ENCODE data around the gene LRMDA. TPM values are rescaled to one million over a fixed set of nuclear protein-coding genes. Genes with fewer than 3 reads are reported as not detected.

LRMDA gene
- total and polyA plus RNA-seq, 2 of the 4 experiments (the other 2 are of a cell fraction): 0.07 TPM; not detected in 1

DNA sequence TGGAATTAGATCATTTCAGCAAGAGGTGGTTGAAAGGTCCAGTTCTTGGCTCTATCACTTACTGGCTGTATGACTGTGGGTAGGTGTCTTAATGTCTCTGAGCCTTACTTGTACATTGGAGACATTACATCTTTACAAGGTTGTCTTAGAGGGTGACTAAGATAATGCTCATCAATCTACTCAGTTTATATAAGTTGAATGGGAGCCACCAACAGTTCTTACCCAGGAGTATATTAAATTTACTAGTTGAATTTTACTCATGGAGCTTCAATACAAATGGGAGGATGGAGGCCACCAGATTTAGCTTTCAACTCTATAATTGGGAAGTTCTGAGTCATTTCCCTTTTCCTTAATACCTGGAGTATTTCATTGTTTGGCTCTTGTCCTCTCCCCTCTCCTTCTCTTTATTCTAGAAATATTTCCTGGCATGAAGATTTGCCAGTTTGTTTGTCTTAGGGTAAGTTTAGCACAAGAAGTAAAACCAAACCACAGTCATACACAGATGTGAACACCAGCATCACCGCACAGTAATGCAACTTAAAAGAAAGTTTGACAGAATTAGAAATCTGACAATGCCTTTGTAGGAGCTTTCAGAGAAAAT, 222.8 kb downstream of the LRMDA start:
- CTCF ChIA-PET: no interaction called here
- H4K5ac ChIP-seq (ENCODE audit: low read depth, low read length): no peak overlapping the region
- H2BK5ac ChIP-seq (ENCODE audit: low read depth, low read length, poor library complexity, severe bottlenecking): no peak overlapping the region
- TF ChIP-seq, protein P1, sequence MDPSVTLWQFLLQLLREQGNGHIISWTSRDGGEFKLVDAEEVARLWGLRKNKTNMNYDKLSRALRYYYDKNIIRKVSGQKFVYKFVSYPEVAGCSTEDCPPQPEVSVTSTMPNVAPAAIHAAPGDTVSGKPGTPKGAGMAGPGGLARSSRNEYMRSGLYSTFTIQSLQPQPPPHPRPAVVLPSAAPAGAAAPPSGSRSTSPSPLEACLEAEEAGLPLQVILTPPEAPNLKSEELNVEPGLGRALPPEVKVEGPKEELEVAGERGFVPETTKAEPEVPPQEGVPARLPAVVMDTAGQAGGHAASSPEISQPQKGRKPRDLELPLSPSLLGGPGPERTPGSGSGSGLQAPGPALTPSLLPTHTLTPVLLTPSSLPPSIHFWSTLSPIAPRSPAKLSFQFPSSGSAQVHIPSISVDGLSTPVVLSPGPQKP (IDR thresholded peaks at IDR 0.05; ENCODE audit: borderline replicate concordance, low read depth, low read length): no peak
- no peak for TF ChIP-seq RCOR1 (IDR thresholded peaks at IDR 0.05; ENCODE audit: insufficient replicate concordance, low read length)
- no peak for TF ChIP-seq RAD21 (IDR thresholded peaks at IDR 0.05; ENCODE audit: low read length)
- no peak for TF ChIP-seq CHD1 (IDR thresholded peaks at IDR 0.05; ENCODE audit: low read depth, low read length)
- TF ChIP-seq USF2 (IDR thresholded peaks at IDR 0.05; ENCODE audit: low read depth, low read length): no peak
- TF ChIP-seq RFX5 (IDR thresholded peaks at IDR 0.05; ENCODE audit: low read depth, low read length): no peak
- no peak for TF ChIP-seq BHLHE40 (IDR thresholded peaks at IDR 0.05; ENCODE audit: low read depth, low read length)
- TF ChIP-seq FOS (IDR thresholded peaks at IDR 0.05; ENCODE audit: low read depth, low read length): no peak
- TF ChIP-seq SMC3 (IDR thresholded peaks at IDR 0.05; ENCODE audit: low read depth, low read length): no peak
- TF ChIP-seq MAFK (IDR thresholded peaks at IDR 0.05; ENCODE audit: low read depth, low read length): no peak
- no peak for TF ChIP-seq CTCF (conservative IDR thresholded peaks at IDR 0.05; ENCODE audit: low read depth, low read length)
- no peak for DNase-seq
- no peaks in the 10 kb centered on the region for H4K20me1 ChIP-seq (ENCODE audit: insufficient read depth, low read length)
- H2AK5ac ChIP-seq (ENCODE audit: low read depth, low read length): no peak overlapping the region
- no peak overlapping the region for H4K8ac ChIP-seq (ENCODE audit: low read depth in 2 of 2, low read length in 2 of 2)
- H3K27me3 ChIP-seq (ENCODE audit: control insufficient read depth, insufficient read depth, low read length): no peaks in the 10 kb centered on the region; the same call in 1 of the 2 replicates
- no peak overlapping the region for H3K4ac ChIP-seq (ENCODE audit: low read depth, low read length)
- no peaks in the 10 kb centered on the region for H3K9me3 ChIP-seq (ENCODE audit: control insufficient read depth, insufficient read depth, low read length)
- POLR2A ChIA-PET (ENCODE audit: unreplicated experiment): no interaction called here
- H3K9me1 ChIP-seq (ENCODE audit: insufficient read depth, low read length): no peaks in the 10 kb centered on the region
- intact Hi-C loops (cut with micrococcal nuclease) (no loop called here), in situ Hi-C loops (cut with MboI; ENCODE audit: low sequenced_read_pairs) (no loop called here), dilution Hi-C loops (cut with HindIII; ENCODE audit: low sequenced_read_pairs, unreplicated experiment) (no loop called here)
- H2AK9ac ChIP-seq (replicated peaks; ENCODE audit: low read depth, low read length, poor library complexity): no peak overlapping the region
- no peak overlapping the region for H3K4me2 ChIP-seq (ENCODE audit: low read depth, low read length)
- H2AFZ ChIP-seq (replicated peaks; ENCODE audit: low read length, poor library complexity): no peak overlapping the region
- H3K23ac ChIP-seq (ENCODE audit: low read depth, low read length): no peak overlapping the region
- no peak overlapping the region for H2BK20ac ChIP-seq (ENCODE audit: low read depth, low read length)
- H3K36me3 ChIP-seq (ENCODE audit: control insufficient read depth, insufficient read depth, low read length): no peaks in the 10 kb centered on the region
- no peak overlapping the region for H3K18ac ChIP-seq (ENCODE audit: low read depth, low read length)
- no peaks in the 10 kb centered on the region for H3K4me1 ChIP-seq (ENCODE audit: control insufficient read depth, insufficient read depth, low read length)
- BruUV-seq (replicated peaks): no TSS peak
- no peaks in the 10 kb centered on the region for H3K79me1 ChIP-seq (ENCODE audit: low read depth in 1 of 2, low read length in 2 of 2)
- H4K91ac ChIP-seq (ENCODE audit: insufficient read depth, low read depth, low read length): no peak overlapping the region
- H3K27ac ChIP-seq (ENCODE audit: insufficient read depth, low read length): no peak overlapping the region
- H2BK120ac ChIP-seq (ENCODE audit: low read depth, low read length): no peak overlapping the region
- no peak overlapping the region for H3K4me3 ChIP-seq (ENCODE audit: insufficient read depth, low read depth, low read length)
- no peak overlapping the region for H3K56ac ChIP-seq (ENCODE audit: extremely low read depth, insufficient read depth, low read length)
- no peak overlapping the region for H3K14ac ChIP-seq (replicated peaks; ENCODE audit: low read depth, low read length)
- H3K9ac ChIP-seq (ENCODE audit: low read depth, low read length): no peak overlapping the region
- no CpG with 5 or more reads among the region's 1 CpG for WGBS, 2 experiments (ENCODE audit: extremely low coverage in 2 of 2, insufficient read length in 1 of 2)
- ATAC-seq (ENCODE audit: low read depth): no peak
- H2BK15ac ChIP-seq (ENCODE audit: low read depth, low read length): no peak overlapping the region

Measured in IMR-90 (cell line).